GOT3 (cell line): Measurements from ENCODE around the gene FGFR1OP2.

Experiments used
- DNase-seq: peaks from one replicate; lab custom pipeline; 2025; ENCODE audit warnings: mixed read lengths; lab: John Stamatoyannopoulos, UW

The FGFR1OP2 gene

DNA sequence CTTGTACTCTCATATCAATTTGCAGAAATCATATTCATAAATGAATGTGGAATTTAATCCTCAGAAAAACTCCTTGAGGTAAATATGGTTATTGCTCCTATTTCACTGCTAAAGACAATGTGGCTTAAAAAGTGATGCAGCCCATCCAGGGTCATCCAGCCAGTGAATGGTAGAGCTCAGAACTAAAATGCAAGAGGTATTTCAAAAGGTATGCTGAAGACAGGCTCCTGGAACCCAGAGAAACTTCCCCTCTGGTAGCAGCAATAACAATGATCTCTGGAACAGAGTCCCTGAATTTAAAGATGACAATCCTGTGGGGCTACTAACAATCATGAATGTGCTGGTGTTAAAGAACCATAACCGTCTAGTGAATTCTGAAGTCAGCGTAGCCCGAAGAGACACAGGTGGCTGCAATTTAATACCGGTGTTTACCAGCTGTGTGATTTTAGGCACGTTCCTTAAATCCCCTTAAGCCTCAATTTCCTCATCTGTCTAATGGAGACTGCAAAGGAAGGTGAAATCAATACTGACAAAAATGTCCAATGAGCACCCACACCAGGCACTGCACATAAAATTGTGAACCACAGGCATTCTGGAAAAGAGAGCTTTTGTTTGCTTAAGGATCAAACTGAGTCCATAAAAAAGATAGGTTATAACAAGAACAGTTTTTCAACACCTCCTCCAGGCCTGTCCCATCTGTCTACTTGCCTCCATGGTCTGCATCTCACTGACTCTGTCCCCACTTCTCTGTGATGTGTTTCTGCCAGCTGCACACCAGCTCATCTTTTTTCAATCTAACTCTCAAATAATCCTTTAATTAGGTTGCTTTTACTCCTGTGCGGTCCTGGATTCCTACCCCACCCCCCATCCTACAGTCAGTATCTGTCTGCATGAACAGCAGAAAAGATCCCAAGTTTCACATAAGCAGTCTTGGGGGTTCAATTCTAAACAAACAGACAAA lies 65.4 kb downstream of the FGFR1OP2 start:
- no peak for DNase-seq

DNA sequence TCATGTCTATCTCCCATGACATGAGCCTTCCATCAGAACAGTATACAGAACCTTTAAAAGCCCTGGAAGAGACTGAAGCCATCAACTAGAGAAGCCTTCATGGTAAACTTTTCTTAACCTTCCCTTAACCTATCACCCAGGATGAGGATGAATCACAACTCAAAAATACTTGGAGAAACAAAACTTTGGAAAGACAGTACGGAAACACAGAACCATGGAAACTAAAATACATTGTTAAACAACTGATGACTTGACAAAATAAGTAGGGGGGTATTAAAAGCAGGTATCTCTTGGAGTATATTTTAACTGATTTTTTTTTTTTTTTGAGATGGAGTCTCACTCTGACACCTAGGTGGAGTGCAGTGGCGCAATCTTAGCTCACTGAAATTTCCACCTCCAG lies 67.2 kb downstream of the FGFR1OP2 start:
- DNase-seq = no peak

DNA sequence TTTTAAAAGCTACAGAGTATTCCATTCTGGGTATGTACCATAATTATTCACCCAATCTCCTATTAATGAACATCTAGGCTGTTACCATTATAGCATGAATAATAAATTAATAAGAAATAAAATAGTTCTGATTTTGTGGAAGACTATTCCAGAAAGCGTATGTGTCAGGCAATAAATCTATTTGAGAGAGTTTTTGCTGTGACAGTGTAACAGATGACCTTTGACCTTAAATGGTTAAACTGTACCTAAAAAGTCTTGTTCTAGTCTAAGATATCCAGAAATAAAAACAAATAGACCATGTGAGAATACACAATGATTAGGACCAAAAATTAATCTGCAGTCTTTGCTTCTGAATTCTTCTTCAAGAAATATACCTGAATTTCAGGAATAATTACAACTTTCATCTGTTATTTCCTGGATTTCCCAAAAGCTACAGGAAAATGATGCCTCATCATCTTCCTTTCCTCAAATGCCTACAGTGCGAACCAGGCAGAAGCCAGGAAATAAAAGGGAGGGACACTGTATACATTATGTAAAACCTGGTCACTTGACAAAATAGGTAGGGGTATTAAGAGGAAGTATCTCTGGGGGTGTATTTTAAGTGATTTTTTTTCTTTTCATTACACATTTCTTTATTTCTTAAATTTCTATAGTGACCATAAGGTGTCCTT lies 68.7 kb downstream of the FGFR1OP2 start:
- DNase-seq = no peak

DNA sequence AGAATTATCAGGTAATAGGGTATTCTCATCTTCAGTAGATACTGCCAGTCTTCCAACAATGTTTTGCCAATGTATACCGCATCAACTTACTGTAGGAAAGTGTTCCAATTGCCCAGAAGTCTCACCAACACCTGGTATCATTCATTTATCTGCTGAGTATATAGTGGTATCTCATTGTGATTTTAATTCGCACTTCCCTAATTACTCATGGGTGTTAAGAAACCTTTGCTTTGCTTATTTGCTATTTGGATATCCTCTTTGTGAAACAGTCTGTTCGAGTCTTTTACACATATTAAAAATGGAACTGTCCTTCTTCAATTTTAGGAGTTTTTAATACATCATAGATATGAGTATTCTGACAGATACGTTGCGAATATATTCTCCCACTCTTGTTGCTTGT lies 69.8 kb downstream of the FGFR1OP2 start:
- no peak for DNase-seq

DNA sequence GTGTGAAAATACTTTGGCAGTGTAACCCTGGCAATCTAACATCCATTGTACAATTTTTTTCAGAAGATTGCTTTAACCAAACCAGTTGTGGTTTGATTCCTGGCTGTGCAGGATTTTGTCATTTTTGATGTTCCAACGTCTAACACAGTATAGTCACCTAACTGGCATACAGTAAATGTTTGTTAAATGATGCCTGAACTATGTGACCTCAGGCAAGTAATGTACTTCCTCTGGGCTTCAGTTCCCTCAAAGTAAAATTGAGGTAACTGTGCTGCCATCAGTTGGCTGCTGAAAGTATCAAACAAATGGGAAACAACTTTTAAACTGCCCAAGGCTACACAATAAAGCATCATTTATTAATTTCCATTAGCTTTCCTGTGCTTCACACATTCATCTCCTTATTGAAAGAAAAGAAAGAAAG lies 71.6 kb downstream of the FGFR1OP2 start:
- no peak for DNase-seq

DNA sequence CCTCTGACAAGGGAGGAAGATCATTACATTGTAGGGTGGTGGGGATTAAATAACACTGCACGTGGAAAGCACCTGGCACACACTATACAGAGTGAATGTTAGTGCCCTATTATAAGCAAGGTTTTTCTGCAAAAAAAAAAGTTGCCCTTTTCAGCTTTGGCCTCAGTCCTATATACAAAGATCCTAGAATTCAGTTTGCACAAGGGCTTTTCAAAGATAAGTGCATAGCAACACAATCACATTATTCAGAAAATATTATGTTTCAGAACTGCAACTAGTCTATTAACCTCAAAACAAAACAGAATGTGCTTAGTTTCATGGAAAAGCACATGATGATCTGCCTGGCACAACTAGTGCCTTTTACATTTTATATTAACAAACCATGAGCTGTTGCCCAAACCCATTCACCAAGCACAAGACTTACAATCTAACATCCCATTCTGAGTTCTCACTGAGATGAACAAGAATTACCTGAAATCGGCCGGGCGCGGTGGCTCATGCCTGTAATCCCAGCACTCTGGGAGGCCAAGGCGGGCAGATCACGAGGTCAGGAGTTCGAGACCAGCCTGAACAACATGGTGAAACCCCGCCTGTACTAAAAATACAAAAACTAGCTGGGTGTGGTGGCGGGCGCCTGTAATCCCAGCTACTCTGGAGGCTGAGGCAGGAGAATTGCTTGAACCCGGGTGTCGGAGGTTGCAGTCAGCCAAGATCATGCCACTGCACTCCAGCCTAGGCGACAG lies 74.1 kb downstream of the FGFR1OP2 start:
- DNase-seq = no peak

DNA sequence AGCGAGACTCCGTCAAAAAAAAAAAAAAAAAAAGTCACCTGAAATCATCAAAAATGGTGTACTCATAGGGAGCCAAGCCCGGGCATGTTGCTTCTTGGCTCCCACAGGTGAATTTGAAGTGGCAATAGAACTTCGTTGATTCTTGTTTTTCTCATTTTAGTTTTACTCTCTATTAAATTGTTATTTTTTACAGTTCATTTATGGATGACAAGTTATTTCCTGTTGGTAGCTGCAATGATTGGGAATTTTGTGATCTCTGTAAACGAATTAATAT lies 74.6 kb downstream of the FGFR1OP2 start:
- DNase-seq = no peak

DNA sequence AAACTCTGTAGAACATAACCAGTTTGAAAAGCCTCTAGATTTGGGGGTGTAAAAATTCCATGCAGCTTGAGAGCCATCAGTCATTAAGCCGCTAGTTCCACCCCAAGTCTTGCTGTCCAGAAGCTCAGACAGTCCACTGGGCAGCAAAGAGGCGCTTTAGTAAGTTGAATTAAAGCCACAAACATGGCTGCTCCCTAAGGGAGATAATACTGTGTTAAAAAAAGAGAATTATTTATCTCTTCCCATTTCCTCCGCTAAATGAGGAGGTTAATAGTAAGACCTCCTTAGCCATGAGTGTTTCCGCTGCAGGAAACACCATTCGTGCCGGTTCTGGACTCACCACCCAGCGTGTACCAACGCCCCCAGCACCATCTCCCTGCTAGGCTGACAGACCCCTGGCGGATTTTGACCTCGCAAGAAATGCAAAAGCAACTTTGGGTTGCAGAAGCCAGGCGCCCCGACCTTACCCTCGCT lies 75.4 kb downstream of the FGFR1OP2 start:
- no peak for DNase-seq

DNA sequence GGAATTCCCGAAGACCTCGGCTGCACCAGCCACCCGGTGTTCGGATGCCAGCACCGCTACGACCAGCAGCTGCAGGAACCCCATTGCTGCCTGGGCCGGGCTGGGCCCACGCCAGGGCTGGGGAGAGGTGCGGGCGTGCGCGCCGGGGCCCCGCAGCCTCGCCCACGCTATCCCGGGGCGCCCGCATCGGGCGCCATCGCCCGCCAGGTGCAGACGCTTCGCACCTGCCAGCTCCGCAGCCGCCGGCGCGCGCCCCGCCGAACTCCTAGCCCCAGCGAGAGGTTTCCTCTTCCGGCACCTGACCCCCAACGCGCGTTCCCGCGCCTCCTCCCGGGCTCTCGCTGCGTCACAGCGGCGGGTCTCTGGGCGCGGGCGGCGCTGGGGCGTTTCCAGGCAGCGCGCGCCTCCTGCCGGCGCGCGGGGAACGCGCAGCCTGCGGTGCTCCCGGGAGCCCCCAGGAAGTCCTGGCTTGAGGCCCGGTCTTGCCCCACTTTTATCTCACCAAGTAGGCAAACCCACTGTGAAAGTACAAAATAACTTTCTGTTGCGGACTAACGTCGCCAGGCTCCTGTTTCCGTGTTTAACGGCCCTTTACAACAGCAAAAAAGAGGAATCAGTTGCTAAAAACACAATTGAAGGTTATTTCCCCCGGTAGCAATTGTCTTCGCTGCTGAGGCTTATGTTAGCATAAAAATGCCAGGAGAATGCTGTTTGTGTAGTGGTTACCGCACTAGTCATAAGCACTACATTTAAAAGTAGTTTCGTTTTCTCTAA lies 76.0 kb downstream of the FGFR1OP2 start, which contains the start of gene TM7SF3:
Gene TM7SF3 (minus strand): TSS at position 300 of the 774 bp plus-strand sequence. CDS start 216 bp downstream, at position 84.
- peak; percentile 68 for DNase-seq

DNA sequence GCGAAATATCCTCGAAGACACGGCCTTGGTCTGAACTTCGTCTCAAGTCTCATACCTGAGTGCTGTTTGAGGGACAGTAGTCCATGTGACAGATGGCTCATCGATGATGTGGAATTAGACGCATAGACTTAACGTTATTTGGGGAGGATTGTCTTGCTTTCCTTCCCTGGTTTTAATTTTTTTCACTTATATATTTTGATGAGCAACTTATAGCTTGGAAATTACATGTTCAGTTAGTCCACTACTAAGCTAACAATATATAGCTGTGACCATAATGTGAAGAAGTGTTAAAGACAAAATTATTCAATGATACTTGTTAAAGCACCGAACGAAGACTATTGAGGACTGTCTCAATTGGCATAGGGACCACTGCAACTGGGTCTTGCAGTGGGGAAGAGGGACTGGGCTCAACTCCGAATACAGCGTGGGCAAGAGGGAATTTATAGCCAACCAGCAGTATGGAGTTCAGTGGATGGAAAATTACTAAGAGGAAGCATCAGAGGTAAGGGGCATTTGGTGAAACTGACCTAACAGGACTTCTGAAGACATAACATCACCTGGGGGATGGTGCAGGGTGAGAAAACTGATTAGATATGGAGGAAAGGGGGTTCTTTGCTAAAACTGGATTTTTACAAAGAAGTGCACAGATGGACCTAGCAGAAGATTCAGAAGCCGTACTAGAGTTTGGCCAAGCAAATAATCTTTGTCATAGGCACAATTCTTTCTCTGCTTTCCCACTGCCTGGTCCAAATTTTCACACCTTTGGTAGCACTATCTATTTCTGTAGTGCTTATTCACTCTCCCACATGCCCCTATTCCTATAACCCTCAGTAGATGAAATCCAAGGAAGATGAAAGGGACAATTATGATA lies 76.8 kb downstream of the FGFR1OP2 start:
- no peak for DNase-seq

DNA sequence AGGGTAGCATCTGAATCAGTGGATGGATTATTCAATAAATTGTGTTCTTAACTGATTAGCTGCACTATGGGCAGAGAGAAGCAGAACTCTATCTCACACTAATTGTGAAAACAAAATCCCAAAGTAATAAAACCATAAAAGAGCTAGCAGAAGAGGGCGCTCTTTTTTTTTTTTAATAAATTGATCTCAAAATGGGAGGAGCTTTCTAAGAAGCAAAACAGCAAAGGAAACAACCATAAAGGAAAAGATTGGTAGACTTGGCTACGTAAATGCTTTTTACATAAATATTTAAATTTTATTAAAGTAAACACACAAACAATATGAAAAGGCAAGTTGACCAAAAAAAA lies 77.4 kb downstream of the FGFR1OP2 start:
- no peak for DNase-seq
